Measurements from ENCODE around the gene TIAM2. TPM values are rescaled to one million over a fixed set of nuclear protein-coding genes. Genes with fewer than 3 reads are reported as not detected.

The TIAM2 gene
- total RNA-seq, 2 donors from 2014 or later, result 5.1 to 6.7 TPM

DNA sequence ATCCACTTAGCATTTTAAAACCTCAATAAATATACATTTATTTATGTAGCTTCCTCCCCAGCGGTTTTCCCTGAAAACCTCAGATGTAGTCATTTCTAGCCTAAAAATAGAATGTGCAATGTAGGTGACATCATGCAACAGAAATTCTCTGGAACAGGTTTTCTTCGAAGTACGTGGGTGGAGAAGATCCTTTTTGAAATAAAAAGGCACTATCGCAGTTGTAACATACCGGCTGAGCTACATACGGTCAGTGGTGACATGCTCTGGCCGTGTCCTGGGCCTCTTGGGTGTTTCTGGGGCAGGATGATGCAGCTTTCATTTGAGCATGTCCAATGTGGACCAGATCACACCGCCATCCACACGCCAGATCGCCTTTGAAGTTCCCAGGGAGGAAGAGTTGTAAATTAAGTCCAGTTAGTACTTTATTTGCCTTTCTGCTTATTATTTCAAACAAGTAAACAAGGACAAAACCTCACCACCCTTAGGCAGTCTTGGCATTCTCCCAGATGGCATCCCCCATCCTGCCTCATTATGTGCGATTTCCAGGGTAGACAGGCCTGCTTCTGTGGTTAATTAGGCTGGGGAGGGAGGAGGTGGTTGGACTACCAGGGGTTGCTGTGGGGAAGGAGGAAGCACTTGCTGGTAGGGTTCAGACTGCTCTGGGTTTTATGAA is 159.2 kb downstream of the TIAM2 start:
- H3K9me3 ChIP-seq, result no peaks in the 10 kb centered on the region
- no peaks in the 10 kb centered on the region for H3K27me3 ChIP-seq
- intact Hi-C loops (cut with DNase I), result no loop called here
- DNase-seq, result peak; percentile 27
- H3K27ac ChIP-seq, result no peak overlapping the region
- H3K9ac ChIP-seq (ENCODE audit: low read depth in 2 of 2, low read length in 2 of 2), result no peak overlapping the region
- H3K36me3 ChIP-seq, result no peaks in the 10 kb centered on the region
- H3K4me1 ChIP-seq, result no peaks in the 10 kb centered on the region
- no peak overlapping the region for H3K4me3 ChIP-seq
- TF ChIP-seq, protein P1, sequence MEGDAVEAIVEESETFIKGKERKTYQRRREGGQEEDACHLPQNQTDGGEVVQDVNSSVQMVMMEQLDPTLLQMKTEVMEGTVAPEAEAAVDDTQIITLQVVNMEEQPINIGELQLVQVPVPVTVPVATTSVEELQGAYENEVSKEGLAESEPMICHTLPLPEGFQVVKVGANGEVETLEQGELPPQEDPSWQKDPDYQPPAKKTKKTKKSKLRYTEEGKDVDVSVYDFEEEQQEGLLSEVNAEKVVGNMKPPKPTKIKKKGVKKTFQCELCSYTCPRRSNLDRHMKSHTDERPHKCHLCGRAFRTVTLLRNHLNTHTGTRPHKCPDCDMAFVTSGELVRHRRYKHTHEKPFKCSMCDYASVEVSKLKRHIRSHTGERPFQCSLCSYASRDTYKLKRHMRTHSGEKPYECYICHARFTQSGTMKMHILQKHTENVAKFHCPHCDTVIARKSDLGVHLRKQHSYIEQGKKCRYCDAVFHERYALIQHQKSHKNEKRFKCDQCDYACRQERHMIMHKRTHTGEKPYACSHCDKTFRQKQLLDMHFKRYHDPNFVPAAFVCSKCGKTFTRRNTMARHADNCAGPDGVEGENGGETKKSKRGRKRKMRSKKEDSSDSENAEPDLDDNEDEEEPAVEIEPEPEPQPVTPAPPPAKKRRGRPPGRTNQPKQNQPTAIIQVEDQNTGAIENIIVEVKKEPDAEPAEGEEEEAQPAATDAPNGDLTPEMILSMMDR (IDR thresholded peaks at IDR 0.05), result no peak

DNA sequence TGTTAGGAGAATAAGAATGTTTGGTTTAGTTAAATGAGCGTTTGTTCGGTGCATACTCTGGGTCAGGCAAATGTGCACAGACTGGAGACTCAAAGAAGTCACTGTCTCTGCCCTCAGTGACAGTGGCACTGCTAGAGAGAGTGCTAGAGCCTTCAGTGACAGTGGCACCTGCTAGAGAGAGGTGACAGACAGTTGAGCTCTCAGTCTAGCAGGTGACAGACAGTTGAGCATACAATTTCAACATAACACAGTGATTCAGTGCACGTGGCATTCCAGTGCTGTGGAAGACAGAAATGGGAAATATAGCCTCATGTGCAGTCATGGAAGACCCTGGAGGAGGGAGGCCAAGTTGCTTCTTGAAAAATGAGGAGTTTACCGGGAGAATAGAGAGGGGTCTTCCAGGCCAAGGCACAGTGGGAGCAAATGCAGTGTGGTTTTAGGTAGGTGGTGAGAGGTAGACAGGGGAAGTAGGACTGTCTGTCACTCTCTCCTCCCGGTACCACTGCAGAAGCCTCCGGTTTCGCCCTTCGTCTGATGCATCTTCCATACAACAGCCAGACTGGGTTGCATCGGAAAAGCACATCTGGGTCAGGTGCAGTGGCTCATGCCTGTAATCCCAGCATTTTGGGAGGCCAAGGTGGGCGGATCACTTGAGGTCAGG is 160.8 kb downstream of the TIAM2 start:
- H3K27ac ChIP-seq, result no peak overlapping the region
- DNase-seq, result no peak
- H3K9ac ChIP-seq (ENCODE audit: low read depth in 2 of 2, low read length in 2 of 2), result no peak overlapping the region
- H3K4me1 ChIP-seq, result no peaks in the 10 kb centered on the region
- H3K36me3 ChIP-seq, result no peaks in the 10 kb centered on the region
- no peaks in the 10 kb centered on the region for H3K9me3 ChIP-seq
- H3K4me3 ChIP-seq, result no peak overlapping the region
- intact Hi-C loops (cut with DNase I), result no loop called here
- H3K27me3 ChIP-seq, result no peaks in the 10 kb centered on the region
- TF ChIP-seq, protein P1 (IDR thresholded peaks at IDR 0.05), result no peak

DNA sequence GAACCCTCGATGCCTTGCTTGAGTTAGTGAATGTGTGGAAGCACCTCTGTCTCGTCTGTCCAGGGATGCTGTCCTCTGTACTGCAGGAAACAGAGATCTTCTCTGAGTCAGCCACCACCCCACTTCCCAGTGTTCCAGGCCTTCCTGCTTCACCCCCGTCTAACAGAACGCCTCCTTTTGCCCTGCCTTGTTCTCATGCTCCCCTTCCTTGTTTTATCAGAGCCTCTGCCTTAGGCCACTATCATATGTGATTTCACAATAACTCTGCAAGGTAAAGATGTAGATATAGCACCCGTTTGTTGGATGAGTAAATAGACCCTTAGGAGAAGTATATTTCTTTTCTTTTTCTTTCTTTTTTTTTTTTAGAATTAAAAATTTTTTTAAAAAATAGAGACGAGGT is 162.0 kb downstream of the TIAM2 start:
- intact Hi-C loops (cut with DNase I), result no loop called here
- Histone ChIP-seq H3K27me3 (no peaks in the 10 kb centered on the region), H3K9ac (ENCODE audit: low read depth in 2 of 2, low read length in 2 of 2) (no peak overlapping the region), H3K27ac (no peak overlapping the region), H3K4me1 (no peaks in the 10 kb centered on the region), H3K4me3 (no peak overlapping the region), H3K36me3 (no peaks in the 10 kb centered on the region), H3K9me3 (no peaks in the 10 kb centered on the region)
- TF ChIP-seq, protein P1 (IDR thresholded peaks at IDR 0.05), result no peak
- no peak for DNase-seq

DNA sequence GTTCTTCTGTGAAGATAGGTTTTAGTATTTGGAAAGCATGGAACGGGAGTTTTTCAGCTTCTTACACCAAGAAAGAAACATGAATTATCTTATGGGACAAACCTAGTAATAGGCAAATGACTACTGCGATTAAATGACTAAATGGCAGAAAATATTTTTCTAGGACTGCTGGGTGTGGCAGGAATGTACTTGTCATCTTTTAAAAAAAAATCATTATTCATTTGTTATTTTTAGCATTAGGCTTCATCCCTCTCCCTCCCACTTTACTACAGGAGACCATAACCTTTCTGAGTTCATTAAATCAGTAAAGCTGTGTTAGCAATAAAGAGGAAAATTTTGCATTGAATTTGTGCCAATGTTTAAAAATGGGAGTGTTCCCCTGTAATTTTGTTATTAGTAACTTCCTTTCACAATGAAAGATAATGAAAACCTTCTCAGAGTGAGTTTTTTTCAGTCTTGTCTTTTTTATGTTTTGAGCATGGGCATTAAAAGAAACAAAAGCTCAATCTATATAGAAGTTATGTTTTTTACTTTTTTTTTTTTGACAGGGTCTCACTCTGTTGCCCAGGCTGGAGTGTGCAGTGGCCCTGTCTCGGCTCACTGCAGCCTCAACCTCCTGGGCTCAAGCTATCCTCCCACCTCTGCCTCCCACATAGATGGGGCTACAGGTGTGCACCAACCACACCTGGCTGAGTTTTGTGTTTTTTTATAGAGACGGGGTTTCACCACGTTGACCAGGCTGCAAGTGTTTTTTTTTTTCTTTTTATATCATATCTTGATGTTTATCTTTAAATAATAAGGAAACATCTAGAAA is 163.1 kb downstream of the TIAM2 start:
- Histone ChIP-seq H3K4me3 (no peak overlapping the region), H3K4me1 (no peaks in the 10 kb centered on the region), H3K36me3 (no peaks in the 10 kb centered on the region), H3K27ac (no peak overlapping the region), H3K9me3 (no peaks in the 10 kb centered on the region), H3K9ac (ENCODE audit: low read depth in 2 of 2, low read length in 2 of 2) (no peak overlapping the region), H3K27me3 (no peaks in the 10 kb centered on the region)
- intact Hi-C loops (cut with DNase I), result no loop called here
- TF ChIP-seq, protein P1 (IDR thresholded peaks at IDR 0.05), result no peak
- no peak for DNase-seq

DNA sequence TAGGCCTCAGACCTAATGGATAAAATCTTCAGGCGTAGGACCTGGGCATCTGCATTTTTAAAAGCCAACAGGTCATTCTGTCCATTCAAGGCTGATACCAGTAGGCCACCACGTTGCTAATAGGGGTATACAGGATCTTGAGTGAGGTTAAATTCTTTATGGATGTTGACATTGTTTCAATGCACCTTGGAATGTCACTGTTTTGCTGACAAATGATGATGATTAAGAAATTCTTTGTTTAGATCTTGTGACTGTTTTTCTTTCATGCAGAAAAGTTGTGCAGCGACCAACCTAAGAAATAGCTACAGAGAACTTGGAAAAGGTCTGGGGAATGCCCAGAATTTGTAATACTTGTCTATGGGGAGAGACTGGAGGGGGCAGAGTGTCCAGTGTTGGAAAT is 167.6 kb downstream of the TIAM2 start:
- Histone ChIP-seq H3K27ac (no peak overlapping the region), H3K4me3 (no peak overlapping the region), H3K9ac (ENCODE audit: low read depth in 2 of 2, low read length in 2 of 2) (no peak overlapping the region), H3K9me3 (no peaks in the 10 kb centered on the region), H3K36me3 (no peaks in the 10 kb centered on the region), H3K4me1 (no peaks in the 10 kb centered on the region), H3K27me3 (no peaks in the 10 kb centered on the region)
- intact Hi-C loops (cut with DNase I), result no loop called here
- no peak for DNase-seq
- TF ChIP-seq, protein P1 (IDR thresholded peaks at IDR 0.05), result no peak
